ENCODE data around the gene AZI2.
A peak's percentile ranks its signal among the peaks of the same experiment; 100 is the strongest.

Gene AZI2

DNA sequence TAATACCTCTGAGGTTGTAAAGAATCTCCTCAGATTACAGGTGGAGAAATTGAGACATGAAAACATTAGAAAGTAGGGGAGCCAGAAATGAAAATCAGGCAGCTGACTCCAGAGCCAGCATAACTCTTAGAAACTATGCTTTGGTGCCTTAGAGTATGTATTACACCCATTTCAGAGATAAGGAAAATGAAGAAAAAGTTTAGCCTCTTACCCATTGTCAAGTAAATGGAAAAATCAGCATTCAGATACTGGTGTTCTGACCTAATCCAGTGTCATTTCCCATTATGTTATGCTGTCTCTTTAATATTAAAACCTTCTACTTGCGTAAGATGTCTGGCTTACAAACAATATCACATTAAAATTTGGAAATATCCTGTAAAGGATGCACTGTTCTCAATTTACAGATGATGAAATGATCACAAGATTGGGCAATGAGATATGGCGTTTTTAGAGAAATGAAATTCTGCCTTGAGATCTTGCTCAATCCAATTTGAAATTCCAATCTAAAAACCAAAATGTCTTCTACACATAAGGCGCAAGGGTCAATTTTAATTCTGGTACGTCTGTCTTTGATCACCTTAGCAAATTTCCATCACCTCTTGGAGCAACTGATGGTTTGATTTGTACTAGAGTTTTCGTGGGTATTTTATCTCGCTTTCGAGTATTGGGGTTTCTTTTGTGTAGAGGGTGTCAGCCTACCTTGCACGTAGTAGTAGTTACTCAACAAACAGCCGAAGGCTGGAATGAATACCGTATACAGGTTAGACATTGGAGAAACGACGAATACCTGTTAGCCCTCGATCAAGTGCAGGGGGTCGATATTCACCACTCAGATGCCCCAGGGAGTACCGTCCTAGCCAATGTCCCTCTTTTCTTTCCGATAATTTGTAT is 1.0 kb downstream of the AZI2 start:
- peak overlapping the region; percentile 93 for H3K27ac ChIP-seq
- TF ChIP-seq, protein P1, sequence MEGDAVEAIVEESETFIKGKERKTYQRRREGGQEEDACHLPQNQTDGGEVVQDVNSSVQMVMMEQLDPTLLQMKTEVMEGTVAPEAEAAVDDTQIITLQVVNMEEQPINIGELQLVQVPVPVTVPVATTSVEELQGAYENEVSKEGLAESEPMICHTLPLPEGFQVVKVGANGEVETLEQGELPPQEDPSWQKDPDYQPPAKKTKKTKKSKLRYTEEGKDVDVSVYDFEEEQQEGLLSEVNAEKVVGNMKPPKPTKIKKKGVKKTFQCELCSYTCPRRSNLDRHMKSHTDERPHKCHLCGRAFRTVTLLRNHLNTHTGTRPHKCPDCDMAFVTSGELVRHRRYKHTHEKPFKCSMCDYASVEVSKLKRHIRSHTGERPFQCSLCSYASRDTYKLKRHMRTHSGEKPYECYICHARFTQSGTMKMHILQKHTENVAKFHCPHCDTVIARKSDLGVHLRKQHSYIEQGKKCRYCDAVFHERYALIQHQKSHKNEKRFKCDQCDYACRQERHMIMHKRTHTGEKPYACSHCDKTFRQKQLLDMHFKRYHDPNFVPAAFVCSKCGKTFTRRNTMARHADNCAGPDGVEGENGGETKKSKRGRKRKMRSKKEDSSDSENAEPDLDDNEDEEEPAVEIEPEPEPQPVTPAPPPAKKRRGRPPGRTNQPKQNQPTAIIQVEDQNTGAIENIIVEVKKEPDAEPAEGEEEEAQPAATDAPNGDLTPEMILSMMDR (IDR thresholded peaks at IDR 0.05), result no peak
- TF ChIP-seq ZFX (IDR thresholded peaks at IDR 0.05; ENCODE audit: borderline replicate concordance), result no peak

DNA sequence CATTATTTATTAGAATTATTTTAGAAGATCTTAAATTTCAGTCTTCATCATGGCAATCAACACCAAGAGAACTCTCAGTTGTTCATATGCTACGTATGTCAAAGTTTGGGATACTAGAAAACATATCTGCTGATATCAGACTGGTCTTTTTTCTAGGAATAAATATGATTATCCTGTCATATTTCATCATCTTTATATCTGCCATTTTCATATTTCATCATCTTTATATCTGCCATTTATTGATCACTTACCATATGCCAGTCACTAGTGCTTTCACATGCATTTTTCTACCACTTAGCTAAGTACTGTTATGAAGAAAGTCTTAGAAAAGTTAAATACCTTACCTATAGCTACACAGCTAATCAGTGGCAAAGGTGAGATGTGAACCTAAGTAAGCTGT is 2.9 kb downstream of the AZI2 start:
- no peak overlapping the region for H3K27ac ChIP-seq
- no peak for TF ChIP-seq ZFX (IDR thresholded peaks at IDR 0.05; ENCODE audit: borderline replicate concordance)
- TF ChIP-seq, protein P1 (IDR thresholded peaks at IDR 0.05), result no peak

DNA sequence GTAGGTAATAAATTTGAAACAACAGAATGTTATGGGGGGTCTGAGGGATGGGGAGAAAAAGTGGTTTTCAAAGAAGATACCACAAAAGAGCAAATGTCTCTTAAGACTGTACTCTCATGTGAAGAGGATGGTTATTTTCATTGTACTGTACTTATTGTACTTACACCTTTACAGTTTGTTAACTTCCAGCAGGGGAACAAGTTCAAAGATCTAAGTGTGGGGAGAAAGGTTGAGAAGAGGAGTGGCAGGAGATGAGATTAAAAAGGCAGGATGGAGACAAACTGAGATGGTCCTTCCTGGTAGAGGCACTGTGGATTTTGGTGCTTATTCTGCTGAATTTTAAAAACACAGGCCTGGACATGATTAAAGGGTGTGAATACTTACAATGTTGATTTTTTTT is 5.5 kb downstream of the AZI2 start:
- no peak overlapping the region for H3K27ac ChIP-seq
- no peak for TF ChIP-seq ZFX (IDR thresholded peaks at IDR 0.05; ENCODE audit: borderline replicate concordance)
- TF ChIP-seq, protein P1 (IDR thresholded peaks at IDR 0.05), result no peak

DNA sequence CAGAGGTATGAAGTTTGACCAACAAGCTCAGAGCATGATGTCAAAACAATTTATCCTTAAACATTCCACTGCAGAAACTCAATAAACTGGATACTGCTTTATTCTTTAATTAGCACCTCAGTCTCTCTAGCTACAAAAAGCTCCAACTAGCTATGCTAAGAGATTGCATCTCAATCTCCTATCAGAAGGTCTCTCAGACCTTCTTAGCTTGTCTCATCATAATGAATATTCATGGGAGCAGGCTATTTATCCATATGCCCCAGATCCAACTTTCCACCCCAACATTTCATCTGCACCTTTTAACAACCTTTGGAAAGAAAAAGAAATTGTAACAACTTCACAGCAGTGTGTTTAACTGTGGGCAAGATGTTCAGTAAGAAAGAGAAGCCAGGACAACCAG is 11.4 kb downstream of the AZI2 start:
- TF ChIP-seq, protein P1 (IDR thresholded peaks at IDR 0.05), result no peak
- TF ChIP-seq ZFX (IDR thresholded peaks at IDR 0.05; ENCODE audit: borderline replicate concordance), result no peak
- no peak overlapping the region for H3K27ac ChIP-seq

DNA sequence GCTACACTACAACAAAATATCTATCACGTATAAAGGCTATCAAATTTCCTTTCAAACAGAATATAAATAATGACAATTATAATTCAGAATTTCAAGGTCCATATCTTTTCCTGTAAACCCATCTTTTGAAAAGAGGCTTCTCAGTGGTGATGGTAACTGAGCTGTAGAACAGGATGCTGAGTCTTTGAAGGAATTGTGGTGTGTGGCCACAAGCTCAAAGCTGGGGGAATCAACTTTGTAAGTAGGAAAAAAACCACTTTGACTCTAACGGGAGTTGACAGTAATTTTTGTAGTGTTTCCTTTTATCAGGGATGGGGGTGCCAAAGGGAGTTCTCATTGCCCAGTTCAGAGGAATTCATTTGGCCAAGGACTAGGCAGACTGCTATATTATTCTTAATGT is 13.4 kb downstream of the AZI2 start:
- TF ChIP-seq, protein P1 (IDR thresholded peaks at IDR 0.05), result no peak
- TF ChIP-seq ZFX (IDR thresholded peaks at IDR 0.05; ENCODE audit: borderline replicate concordance), result no peak

DNA sequence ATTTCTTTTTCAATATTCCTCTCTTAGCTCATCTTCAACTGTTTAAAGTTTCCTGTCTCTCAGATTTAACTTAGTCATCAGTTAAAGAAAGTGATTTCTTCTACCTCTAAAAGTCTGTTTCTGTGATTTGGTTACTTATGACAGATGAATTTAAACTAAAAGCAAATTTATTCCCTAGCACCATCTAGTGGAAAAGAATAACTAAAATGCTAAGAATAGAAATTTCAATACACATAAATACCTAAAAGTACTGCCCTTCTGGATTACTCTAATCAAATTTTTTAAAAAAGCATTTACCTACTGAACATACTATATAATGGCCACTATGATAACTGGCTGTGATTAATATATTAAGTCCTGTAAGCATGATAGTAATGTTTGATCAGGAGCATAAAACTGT is 14.1 kb downstream of the AZI2 start:
- no peak overlapping the region for H3K27ac ChIP-seq
- TF ChIP-seq, protein P1 (IDR thresholded peaks at IDR 0.05), result peak; percentile 43
- no peak for TF ChIP-seq ZFX (IDR thresholded peaks at IDR 0.05; ENCODE audit: borderline replicate concordance)

More for the DNA sequence above, 13.4 kb downstream of the AZI2 start:
- no peak overlapping the region for H3K27ac ChIP-seq

Data from 22Rv1 (cell line).